Left lung (tissue), 10 donors: Measurements from ENCODE around the gene NAPB. TPM values are rescaled to one million over a fixed set of nuclear protein-coding genes. Genes with fewer than 3 reads are reported as not detected.

Experiments
- ATAC-seq: fragments of 200-7000 bp; cut with Tn5 transposase; one replicate; pipeline ENCODE4 v1.9.1; 2020; ENCODE audit warnings: moderate library complexity
- DNase-seq, 4 donors: peaks; one replicate each; pipeline ENCODE4 v3.0.0-alpha.2; 2013 to 2020
- H3K27ac ChIP-seq, 2 donors: fragments of 200-600 bp; sonication (generic) in 1 of 2; one replicate each; pipeline versions ENCODE4 v1.5.0 to v1.8.0; 2020 to 2021
- H3K27me3 ChIP-seq, 2 donors: fragments of 200-600 bp; sonication (generic) in 1 of 2; one replicate each; pipeline versions ENCODE4 v1.5.0 to v1.8.0; 2020 to 2021
- H3K36me3 ChIP-seq, 2 donors: fragments of 200-600 bp; sonication (generic) in 1 of 2; one replicate each; pipeline versions ENCODE4 v1.5.0 to v1.8.0; 2020 to 2021
- H3K4me1 ChIP-seq, 2 donors: fragments of 200-600 bp; one replicate each; pipeline ENCODE4 v1.8.0; 2021
- H3K4me3 ChIP-seq, 2 donors: fragments of 200-600 bp; sonication (generic) in 1 of 2; one replicate each; pipeline versions ENCODE4 v1.5.0 to v1.8.0; 2020 to 2021; ENCODE audit warnings: mild to moderate bottlenecking in 1 of 2
- H3K9me3 ChIP-seq, 2 donors: fragments of 200-600 bp; sonication (generic) in 1 of 2; one replicate each; pipeline versions ENCODE4 v1.5.0 to v1.8.0; 2020 to 2021
- CTCF ChIP-seq, 2 donors: fragments of 200-600 bp; sonication (generic) in 1 of 2; IDR thresholded peaks; one replicate each; pipeline versions ENCODE4 v1.5.0 to v1.8.0; 2021; ENCODE audit warnings: antibody characterized with exemption in 2 of 2
- intact Hi-C, 2 donors: fragments of 100-400 bp; cut with DNase I; formaldehyde crosslinking; loops; one replicate each; pipeline versions ENCODE4 v1.11.2 to v1.14.2; 2022
- polyA plus RNA-seq, 6 donors: library from polyadenylated mRNA; unstranded; fragments of 120-200 nt; gene quantifications; one replicate each; pipeline ENCODE4 v1.2.1, GENCODE V29; 2013; ENCODE audit not compliant: insufficient read length in 6 of 6
- total RNA-seq, 2 donors: library from RNA; stranded (reverse); fragmentation: NEBNext Ultra II Directional; extraction: Animal tissue kit (Norgen Biotek cat#: 25700); gene quantifications; one replicate each; pipeline ENCODE4 v1.2.1, GENCODE V29; 2021
- donor health status: DM: no; HTN: yes; CAD: no.
- donor health status: DM: no; HTN: no; CAD: no.

The NAPB gene
- total and polyA plus RNA-seq, 8 donors: 8.7 to 27.1 (median 23.1) TPM

- no peak for TF ChIP-seq CTCF (IDR thresholded peaks at IDR 0.05)
- Histone ChIP-seq H3K27me3 (no peaks in the 10 kb centered on the region), H3K9me3 (no peaks in the 10 kb centered on the region), H3K4me3 (no peak overlapping the region), H3K27ac (no peak overlapping the region), H3K36me3 (no peaks in the 10 kb centered on the region), H3K4me1 (no peaks in the 10 kb centered on the region)
- intact Hi-C loops: loop anchor here in 1 of 2 donors (10.0 kb wide), 1 partner anchor 165 kb away; the partner anchor contains the start of gene CST9
- ATAC-seq: no peak
- DNase-seq: no peak
Observed at GRCh38 chr20:23440004-23440403, 18.7 kb upstream of the NAPB start.

GRCh38 chr20:23438661-23439060 is 17.4 kb upstream of the NAPB start:
- H3K4me1 ChIP-seq: no peaks in the 10 kb centered on the region
- DNase-seq (no peak), ATAC-seq (no peak)
- no peak for TF ChIP-seq CTCF (IDR thresholded peaks at IDR 0.05)
- H3K27me3 ChIP-seq: no peaks in the 10 kb centered on the region
- intact Hi-C loops: no loop called here
- no peak overlapping the region for H3K4me3 ChIP-seq
- no peaks in the 10 kb centered on the region for H3K9me3 ChIP-seq
- no peaks in the 10 kb centered on the region for H3K36me3 ChIP-seq
- H3K27ac ChIP-seq: no peak overlapping the region

- Histone ChIP-seq H3K27ac (no peak overlapping the region), H3K27me3 (no peaks in the 10 kb centered on the region), H3K36me3 (no peaks in the 10 kb centered on the region), H3K4me1 (no peaks in the 10 kb centered on the region), H3K9me3 (no peaks in the 10 kb centered on the region), H3K4me3 (no peak overlapping the region)
- TF ChIP-seq CTCF (IDR thresholded peaks at IDR 0.05): no peak
- intact Hi-C loops: no loop called here
- DNase-seq (no peak), ATAC-seq (no peak)
Observed at GRCh38 chr20:23437126-23437899, 16.0 kb upstream of the NAPB start.

- peak in 1 of 4 donors; percentile 41 for DNase-seq
- intact Hi-C loops: no loop called here
Observed at GRCh38 chr20:23436681-23437080, 15.4 kb upstream of the NAPB start.

More at GRCh38 chr20:23436681-23437080, 15.4 kb upstream of the NAPB start:
- Histone ChIP-seq H3K4me1 (no peaks in the 10 kb centered on the region), H3K27me3 (no peaks in the 10 kb centered on the region), H3K27ac (no peak overlapping the region), H3K36me3 (no peaks in the 10 kb centered on the region), H3K4me3 (no peak overlapping the region), H3K9me3 (no peaks in the 10 kb centered on the region)
- no peak for TF ChIP-seq CTCF (IDR thresholded peaks at IDR 0.05)
- no peak for ATAC-seq
